Left forelimb (tissue), 1 donor: ENCODE measurements around the gene FGFR4.

Experiments used
- DNase-seq: peaks from one replicate; pipeline ENCODE4 v3.0.0-alpha.2; 2018; ENCODE audit warnings: low spot score

Gene FGFR4

DNA sequence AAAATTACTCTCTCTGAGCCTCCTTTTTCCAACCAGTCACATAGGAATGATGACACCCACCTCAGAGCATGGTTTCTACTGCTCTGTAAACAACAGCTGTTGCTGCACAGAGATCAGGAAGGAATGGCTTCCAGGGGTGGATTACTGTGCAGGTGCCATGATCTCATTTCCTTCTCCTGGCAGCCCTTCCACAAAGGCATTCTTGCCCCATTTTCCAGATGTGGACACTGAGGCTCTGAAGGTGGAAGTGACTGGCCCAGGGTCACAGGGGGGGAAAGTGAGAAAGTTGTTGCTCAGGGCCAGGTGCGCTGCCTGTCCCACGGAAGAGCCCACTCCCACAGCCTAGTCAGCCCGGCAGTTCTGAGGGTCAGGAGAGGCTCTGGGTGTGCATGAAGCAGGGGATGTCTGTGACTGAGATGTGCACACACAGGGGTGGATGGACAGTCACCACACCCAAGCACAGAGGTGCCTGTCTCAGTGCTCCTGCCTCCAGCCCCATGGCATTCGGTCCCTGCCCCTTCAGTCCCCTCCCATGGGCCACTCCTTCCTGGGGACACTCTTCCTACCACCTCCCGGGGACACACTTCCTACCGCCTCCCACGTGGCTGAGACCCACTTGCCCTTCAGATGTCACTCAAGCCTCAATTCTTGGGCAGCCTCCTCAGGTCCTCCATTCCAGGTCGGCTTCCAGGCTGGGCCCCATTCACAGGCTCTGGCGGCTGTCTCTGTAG is 17.0 kb downstream of the FGFR4 start:
- no peak for DNase-seq

DNA sequence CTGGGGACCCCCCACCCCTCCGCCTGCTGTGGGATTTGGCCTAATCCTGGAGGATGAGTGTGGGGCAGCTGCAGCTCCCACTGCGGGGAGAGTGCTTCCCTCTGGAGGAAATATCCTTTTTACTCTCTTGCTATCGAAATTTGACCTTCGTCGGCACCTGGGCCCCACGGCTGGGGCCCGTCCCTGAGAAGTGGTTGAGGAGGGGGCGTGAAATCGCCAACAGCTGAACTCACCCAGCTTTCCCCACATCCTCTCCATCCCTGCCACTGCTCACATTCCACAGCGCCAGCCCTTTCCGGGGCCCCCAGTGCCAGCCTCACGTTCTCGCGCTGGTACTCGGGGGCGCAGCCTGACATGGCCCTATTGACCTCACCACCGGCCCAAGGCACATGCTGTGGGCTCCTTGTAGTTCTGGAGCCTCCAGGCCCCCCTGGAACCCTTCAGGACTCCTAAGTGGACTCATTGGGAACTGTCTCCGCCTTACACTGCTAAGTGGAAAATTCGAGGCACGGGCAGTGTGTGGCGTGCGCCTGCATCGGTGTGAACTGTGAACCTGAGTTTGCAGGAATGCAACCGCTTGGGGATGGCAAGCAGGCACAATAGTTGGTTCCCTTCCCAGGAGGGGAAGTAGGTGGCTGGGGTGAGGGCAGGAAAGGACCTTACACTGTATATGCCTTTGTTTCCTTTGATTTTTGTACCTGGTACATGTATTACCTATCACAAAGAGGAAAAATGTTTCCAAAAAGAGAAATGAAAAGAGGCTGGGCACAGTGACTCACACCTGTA is 19.2 kb downstream of the FGFR4 start:
- no peak for DNase-seq

- DNase-seq, result no peak
Observed at GRCh38 chr5:177107159-177107558, 20.4 kb downstream of the FGFR4 start.

- DNase-seq, result no peak
Observed at GRCh38 chr5:177109810-177110209, 23.1 kb downstream of the FGFR4 start.

DNA sequence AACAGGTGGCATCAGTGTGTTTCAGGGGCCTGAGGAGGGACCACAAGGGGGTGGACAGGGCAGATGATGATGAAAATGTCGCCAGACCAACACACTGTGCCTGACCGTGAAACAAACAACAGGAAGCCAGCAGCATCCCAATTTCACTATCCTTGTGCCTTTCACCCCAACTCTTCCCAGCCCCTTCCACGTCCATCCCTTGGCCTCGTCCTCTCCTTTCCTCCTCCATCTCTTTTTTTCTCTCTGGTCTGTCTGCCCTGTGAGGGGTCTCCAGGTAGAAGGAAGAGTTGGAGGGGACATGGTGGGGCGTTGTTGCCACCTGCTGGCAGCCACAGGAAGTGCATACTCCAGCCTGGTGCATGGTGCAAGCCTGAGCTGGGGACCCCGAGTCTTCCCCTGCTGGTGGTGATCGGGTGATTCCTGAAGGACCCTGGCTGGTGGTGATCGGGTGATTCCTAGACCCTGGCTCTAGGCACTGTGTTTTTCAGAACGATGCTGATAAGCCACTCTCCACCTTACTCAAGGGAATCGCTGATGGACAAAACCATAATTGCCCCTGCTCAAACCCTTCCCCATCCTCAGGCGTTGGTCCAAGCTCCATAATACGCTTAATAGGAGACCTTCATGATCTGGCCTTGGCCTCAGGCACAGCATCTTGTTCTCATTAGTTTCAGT is 25.1 kb downstream of the FGFR4 start:
- no peak for DNase-seq

GRCh38 chr5:177112589-177113220 is 26.0 kb downstream of the FGFR4 start:
- no peak for DNase-seq

GRCh38 chr5:177113566-177114424 is 27.1 kb downstream of the FGFR4 start:
- DNase-seq, result peak; percentile 88

GRCh38 chr5:177116631-177117373 is 30.1 kb downstream of the FGFR4 start:
- DNase-seq, result peak; percentile 92

DNA sequence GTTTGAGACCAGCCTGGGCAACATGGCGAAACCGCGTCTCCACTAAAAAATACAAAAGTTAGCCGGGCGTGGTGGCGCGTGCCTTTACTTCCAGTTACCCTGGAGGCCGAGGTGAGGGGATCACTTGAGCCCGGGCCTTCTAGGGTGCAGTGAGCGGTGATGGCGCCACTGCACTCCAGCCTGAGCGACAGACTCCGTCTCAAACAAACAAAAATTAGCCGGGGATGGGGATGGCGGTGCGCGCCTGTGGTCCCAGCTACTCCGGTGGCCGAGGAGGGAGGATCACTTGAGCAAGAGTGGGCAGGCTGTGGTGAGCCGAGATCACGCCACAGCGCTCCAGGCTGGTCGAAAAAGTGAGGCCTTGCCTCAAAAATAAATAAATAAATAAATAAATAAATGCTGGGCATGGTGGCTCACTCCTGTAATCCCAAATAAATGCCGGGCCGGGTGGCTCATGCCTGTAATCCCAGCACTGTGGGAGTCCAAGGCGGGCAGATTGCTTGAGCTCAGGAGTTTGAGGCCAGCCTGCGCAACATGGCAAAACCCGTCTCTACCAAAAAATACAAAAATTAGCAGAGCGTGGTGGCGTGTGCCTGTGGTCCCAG is 30.8 kb downstream of the FGFR4 start:
- no peak for DNase-seq

- no peak for DNase-seq
Observed at GRCh38 chr5:177122566-177122965, 35.9 kb downstream of the FGFR4 start.

DNA sequence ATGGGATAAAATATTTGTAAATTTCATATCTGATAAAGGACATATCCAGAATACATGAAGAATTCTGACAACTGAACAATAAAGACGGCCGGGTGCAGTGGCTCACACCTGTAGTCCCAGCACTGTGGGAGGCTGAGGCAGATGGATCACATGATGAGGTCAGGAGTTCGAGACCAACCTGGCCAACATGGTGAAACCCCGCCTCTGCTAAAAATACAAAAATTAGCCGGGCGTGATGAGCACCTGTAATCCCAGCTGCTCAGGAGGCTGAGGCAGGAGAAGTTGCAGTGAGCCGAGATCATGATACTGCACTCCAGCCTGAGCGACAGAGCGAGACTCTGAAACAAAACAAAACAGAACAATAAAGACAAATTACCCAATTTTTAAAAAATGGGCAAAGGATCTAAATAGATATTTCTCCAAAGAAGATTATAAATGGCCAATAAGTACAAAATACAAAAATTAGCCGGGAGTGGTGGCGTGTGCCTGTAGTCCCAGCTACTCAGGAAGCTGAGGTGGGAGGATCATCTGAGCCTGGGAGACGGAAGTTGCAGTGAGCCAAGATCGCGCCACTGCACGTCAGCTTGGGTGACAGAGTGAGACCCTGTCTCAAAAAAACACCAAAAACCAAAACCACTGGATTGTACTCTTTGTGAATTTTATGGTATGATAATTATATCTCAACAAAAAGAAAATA is 37.2 kb downstream of the FGFR4 start:
- no peak for DNase-seq

- DNase-seq, result no peak
Observed at GRCh38 chr5:177124486-177124991, 37.8 kb downstream of the FGFR4 start.

DNA sequence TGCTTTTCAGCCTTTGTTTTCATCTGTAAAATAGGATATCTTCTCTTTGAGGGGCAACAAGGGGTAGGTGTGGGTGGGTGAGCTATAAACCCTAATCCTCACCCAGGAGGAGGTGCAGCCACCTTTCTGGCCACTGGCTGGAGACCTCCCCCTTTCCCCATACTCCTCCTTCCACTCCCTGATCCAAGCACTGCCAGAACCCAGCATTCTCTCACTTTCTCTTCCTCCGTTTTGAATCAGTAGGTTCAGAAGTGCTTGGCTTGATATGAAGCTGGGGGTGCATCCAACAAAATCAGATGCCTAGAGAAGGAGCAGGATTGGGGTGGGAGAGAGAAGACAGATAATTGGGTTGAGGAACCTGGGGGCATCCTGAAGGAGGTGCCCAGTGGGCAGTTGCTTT is 40.1 kb downstream of the FGFR4 start:
- no peak for DNase-seq

- no peak for DNase-seq
Observed at GRCh38 chr5:177128551-177128981, 41.9 kb downstream of the FGFR4 start.

DNA sequence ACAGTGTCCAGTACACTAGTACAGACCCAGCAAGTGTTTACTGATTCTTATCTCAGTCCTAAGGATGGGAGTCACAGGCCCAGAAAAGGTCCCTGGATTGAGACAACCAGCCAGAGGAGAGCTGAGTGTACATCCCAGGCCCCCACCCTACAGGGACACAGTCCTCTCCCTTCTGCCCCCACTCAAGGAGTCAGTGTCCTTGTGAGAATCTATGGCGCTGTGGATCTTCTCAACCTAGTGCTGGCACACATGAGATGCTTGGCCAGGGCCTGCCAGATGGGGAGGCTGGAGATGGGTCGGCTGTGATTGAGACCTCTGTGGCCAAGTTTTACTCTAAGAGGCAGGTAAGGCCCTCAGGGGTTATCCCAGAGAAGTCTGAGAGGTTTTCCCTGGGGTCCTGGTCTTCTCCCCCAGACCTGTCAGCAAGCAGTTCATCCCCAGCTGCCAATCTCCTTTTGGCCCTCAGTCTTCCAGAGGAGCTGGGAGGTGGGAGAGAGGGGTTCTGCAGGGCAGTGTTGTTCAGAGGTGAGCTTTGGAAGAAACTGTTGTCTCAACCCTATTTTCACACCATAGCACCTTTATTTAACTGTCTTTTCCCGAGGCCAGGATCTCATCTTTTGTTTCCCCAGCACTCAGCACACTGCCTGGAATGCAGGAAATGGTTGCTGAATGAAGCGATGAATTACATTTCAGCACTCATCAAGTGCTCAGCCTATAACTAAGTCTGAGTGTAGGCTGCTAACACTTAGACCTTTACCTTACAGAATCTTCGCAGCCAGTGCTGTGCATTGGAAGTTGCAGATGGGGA is 43.7 kb downstream of the FGFR4 start:
- no peak for DNase-seq

- no peak for DNase-seq
Observed at GRCh38 chr5:177131019-177131320, 44.3 kb downstream of the FGFR4 start.

GRCh38 chr5:177131352-177132135 is 44.8 kb downstream of the FGFR4 start:
- no peak for DNase-seq
